Ishikawa (cell line): ENCODE results near the gene ADCYAP1.

Experiments used
- CEBPB ChIP-seq: IDR thresholded peaks from 2 replicates; pipeline ENCODE4 v1.6.1; 2012
- CREB1 ChIP-seq: IDR thresholded peaks from 2 replicates; pipeline ENCODE4 v1.6.1; 2012; ENCODE audit warnings: low read depth
- EGR1 ChIP-seq: IDR thresholded peaks from 2 replicates; pipeline ENCODE4 v1.6.1; 2012
- EP300 ChIP-seq: IDR thresholded peaks from 2 replicates; pipeline ENCODE4 v1.6.1; 2012; ENCODE audit warnings: borderline replicate concordance
- NFIC ChIP-seq: IDR thresholded peaks from 2 replicates; pipeline ENCODE4 v1.6.1; 2012
- TCF12 ChIP-seq: IDR thresholded peaks from 2 replicates; pipeline ENCODE4 v1.6.1; 2012; ENCODE audit warnings: low read depth
- YY1 ChIP-seq: IDR thresholded peaks from 2 replicates; pipeline ENCODE4 v1.6.1; 2012; ENCODE audit warnings: low read depth
- TF ChIP-seq, protein P1 (sequence below): IDR thresholded peaks from 2 replicates; pipeline ENCODE4 v1.6.1; 2012
- TF ChIP-seq, protein P2 (sequence below): IDR thresholded peaks from 2 replicates; pipeline ENCODE4 v1.6.1; 2012; ENCODE audit warnings: low read depth, mild to moderate bottlenecking
- TF ChIP-seq, protein P3 (sequence below): IDR thresholded peaks from 2 replicates; pipeline ENCODE4 v1.6.1; 2012

Gene ADCYAP1

DNA sequence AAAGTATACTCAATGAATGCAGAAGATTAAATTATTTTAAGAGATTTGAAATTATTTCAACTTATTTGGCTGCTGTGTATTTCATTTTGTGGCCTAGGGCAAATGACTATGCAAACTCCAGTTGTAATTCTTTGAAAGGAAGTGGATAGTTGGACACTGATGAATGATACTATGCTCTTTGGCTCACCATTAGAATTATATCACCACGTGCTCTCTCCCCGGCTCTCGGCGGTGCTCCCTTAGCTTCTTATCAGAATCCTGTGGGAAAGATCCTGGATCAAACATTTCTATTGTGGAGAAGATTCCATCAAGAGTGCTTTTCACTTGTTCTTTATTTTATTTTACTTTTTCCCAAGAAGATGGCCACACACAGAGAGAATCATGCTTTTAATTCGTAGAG lies 55.2 kb downstream of the ADCYAP1 start:
- TF ChIP-seq TCF12 (no peak), CREB1 (no peak), CEBPB (no peak), NFIC (no peak), EGR1 (no peak), EP300 (no peak), YY1 (no peak)
- TF ChIP-seq, protein P1, sequence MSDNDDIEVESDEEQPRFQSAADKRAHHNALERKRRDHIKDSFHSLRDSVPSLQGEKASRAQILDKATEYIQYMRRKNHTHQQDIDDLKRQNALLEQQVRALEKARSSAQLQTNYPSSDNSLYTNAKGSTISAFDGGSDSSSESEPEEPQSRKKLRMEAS = no peak
- TF ChIP-seq, protein P2, sequence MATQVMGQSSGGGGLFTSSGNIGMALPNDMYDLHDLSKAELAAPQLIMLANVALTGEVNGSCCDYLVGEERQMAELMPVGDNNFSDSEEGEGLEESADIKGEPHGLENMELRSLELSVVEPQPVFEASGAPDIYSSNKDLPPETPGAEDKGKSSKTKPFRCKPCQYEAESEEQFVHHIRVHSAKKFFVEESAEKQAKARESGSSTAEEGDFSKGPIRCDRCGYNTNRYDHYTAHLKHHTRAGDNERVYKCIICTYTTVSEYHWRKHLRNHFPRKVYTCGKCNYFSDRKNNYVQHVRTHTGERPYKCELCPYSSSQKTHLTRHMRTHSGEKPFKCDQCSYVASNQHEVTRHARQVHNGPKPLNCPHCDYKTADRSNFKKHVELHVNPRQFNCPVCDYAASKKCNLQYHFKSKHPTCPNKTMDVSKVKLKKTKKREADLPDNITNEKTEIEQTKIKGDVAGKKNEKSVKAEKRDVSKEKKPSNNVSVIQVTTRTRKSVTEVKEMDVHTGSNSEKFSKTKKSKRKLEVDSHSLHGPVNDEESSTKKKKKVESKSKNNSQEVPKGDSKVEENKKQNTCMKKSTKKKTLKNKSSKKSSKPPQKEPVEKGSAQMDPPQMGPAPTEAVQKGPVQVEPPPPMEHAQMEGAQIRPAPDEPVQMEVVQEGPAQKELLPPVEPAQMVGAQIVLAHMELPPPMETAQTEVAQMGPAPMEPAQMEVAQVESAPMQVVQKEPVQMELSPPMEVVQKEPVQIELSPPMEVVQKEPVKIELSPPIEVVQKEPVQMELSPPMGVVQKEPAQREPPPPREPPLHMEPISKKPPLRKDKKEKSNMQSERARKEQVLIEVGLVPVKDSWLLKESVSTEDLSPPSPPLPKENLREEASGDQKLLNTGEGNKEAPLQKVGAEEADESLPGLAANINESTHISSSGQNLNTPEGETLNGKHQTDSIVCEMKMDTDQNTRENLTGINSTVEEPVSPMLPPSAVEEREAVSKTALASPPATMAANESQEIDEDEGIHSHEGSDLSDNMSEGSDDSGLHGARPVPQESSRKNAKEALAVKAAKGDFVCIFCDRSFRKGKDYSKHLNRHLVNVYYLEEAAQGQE = no peak
- TF ChIP-seq, protein P3, sequence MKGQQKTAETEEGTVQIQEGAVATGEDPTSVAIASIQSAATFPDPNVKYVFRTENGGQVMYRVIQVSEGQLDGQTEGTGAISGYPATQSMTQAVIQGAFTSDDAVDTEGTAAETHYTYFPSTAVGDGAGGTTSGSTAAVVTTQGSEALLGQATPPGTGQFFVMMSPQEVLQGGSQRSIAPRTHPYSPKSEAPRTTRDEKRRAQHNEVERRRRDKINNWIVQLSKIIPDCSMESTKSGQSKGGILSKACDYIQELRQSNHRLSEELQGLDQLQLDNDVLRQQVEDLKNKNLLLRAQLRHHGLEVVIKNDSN = no peak
